Fibroblast of lung (primary cell): ENCODE measurements around the gene AAMP. TPM values are rescaled to one million over a fixed set of nuclear protein-coding genes. Genes with fewer than 3 reads are reported as not detected.

Source experiments
- DNase-seq, 2 donors: peaks; one replicate each; pipeline versions ENCODE4 v3.0.0 to v3.0.0-alpha.2; 2010; ENCODE audit warnings: low read depth in 2 of 2
- H2AFZ ChIP-seq: 2 replicates; pipeline ENCODE4 v1.5.1; 2012; ENCODE audit warnings: low read length, control low read depth, inconsistent platforms
- H3K27ac ChIP-seq: 2 replicates; pipeline ENCODE4 v1.5.1; 2011; ENCODE audit warnings: low read length, control low read depth; ENCODE audit not compliant: insufficient read depth
- H3K27me3 ChIP-seq: 2 replicates; pipeline ENCODE4 v1.5.1; 2011; ENCODE audit warnings: mild to moderate bottlenecking, low read length; ENCODE audit not compliant: control insufficient read depth, insufficient read depth
- H3K36me3 ChIP-seq: 2 replicates; pipeline ENCODE4 v1.5.1; 2011; ENCODE audit warnings: low read length; ENCODE audit not compliant: control insufficient read depth, insufficient read depth
- H3K4me1 ChIP-seq: 2 replicates; pipeline ENCODE4 v1.5.1; 2011; ENCODE audit warnings: low read length; ENCODE audit not compliant: control insufficient read depth, insufficient read depth; ENCODE audit errors: extremely low read depth
- H3K4me2 ChIP-seq: 2 replicates; pipeline ENCODE4 v1.5.1; 2011; ENCODE audit warnings: low read length, control low read depth; ENCODE audit not compliant: insufficient read depth; ENCODE audit errors: extremely low read depth
- H3K4me3 ChIP-seq, 4 experiments: fragments of 200-600 bp in 1 of 4; sonication (generic) in 1 of 4; replicated peaks in 1 of 4; 2 replicates each; pipeline ENCODE4 v1.5.1; 2011 to 2016; ENCODE audit warnings: low read length in 4 of 4, low read depth in 3 of 4, mild to moderate bottlenecking in 3 of 4, control low read depth in 2 of 4, inconsistent platforms in 1 of 4, mixed read lengths in 1 of 4; ENCODE audit not compliant: insufficient read depth in 1 of 4; ENCODE audit errors: control extremely low read depth in 1 of 4
- H3K79me2 ChIP-seq: 2 replicates; pipeline ENCODE4 v1.5.1; 2012; ENCODE audit warnings: mild to moderate bottlenecking, low read length, inconsistent platforms; ENCODE audit not compliant: control insufficient read depth, insufficient read depth
- H3K9ac ChIP-seq: 2 replicates; pipeline ENCODE4 v1.5.1; 2011; ENCODE audit warnings: mild to moderate bottlenecking, low read length, control low read depth; ENCODE audit not compliant: insufficient read depth
- H3K9me3 ChIP-seq: 2 replicates; pipeline ENCODE4 v1.5.1; 2012; ENCODE audit warnings: low read depth, low read length; ENCODE audit not compliant: control insufficient read depth, insufficient read depth
- H4K20me1 ChIP-seq: 2 replicates; pipeline ENCODE4 v1.5.1; 2011; ENCODE audit warnings: low read length; ENCODE audit not compliant: control insufficient read depth, insufficient read depth; ENCODE audit errors: extremely low read depth
- CTCF ChIP-seq, 2 donors: IDR thresholded peaks in 1 of 2; conservative IDR thresholded peaks in 1 of 2; 1 replicate in 1 of 2; 2 replicates in 1 of 2; pipeline ENCODE4 v1.5.1; 2011 to 2012; ENCODE audit warnings: low read length in 2 of 2, control low read depth in 1 of 2, inconsistent platforms in 1 of 2, low read depth in 1 of 2, mild to moderate bottlenecking in 1 of 2
- EZH2 ChIP-seq: IDR thresholded peaks from 2 replicates; pipeline ENCODE4 v1.5.1; 2012; ENCODE audit warnings: low read length, control low read depth, mild to moderate bottlenecking; ENCODE audit errors: missing control alignments
- polyA plus RNA-seq, 2 donors: library from polyadenylated mRNA; depleted of rRNA in 1 of 2; stranded (reverse) in 1 of 2; unstranded in 1 of 2; fragments of >200 nt; gene quantifications; 2 replicates each; pipeline ENCODE4 v1.2.1, GENCODE V29; 2011 to 2012; ENCODE audit warnings: missing spikeins in 1 of 2
- total RNA-seq: library from RNA; depleted of rRNA; stranded (reverse); fragments of >200 nt; gene quantifications from 2 replicates; pipeline ENCODE4 v1.2.1, GENCODE V29; 2014

AAMP gene
- total and polyA plus RNA-seq, 2 donors (not counting 1 experiment from before 2014, with no cell fraction given): 53.1 to 110 TPM

GRCh38 chr2:218226903-218227302, 43.0 kb downstream of the AAMP start:
- DNase-seq: no peak
- H3K4me3 ChIP-seq: no peak overlapping the region
- no peak overlapping the region for H3K4me2 ChIP-seq
- H3K9ac ChIP-seq: no peak overlapping the region
- peaks cover 19% of the 10 kb centered on the region for H3K4me1 ChIP-seq
- peaks cover 13% of the 10 kb centered on the region for H3K36me3 ChIP-seq
- no peaks in the 10 kb centered on the region for H4K20me1 ChIP-seq
- H3K9me3 ChIP-seq: no peaks in the 10 kb centered on the region
- no peak overlapping the region for H2AFZ ChIP-seq
- no peak overlapping the region for H3K27ac ChIP-seq
- no peaks in the 10 kb centered on the region for H3K27me3 ChIP-seq
- peaks cover 70% of the 10 kb centered on the region for H3K79me2 ChIP-seq
- TF ChIP-seq CTCF (conservative IDR thresholded peaks at IDR 0.05 in 1 of 2, IDR thresholded peaks at IDR 0.05 in 1 of 2; ENCODE audit: low read depth in 1 of 2, low read length in 2 of 2) (no peak), EZH2 (no peak)

GRCh38 chr2:218224186-218224585, 45.8 kb downstream of the AAMP start:
- no peak for TF ChIP-seq CTCF (conservative IDR thresholded peaks at IDR 0.05 in 1 of 2, IDR thresholded peaks at IDR 0.05 in 1 of 2; ENCODE audit: low read depth in 1 of 2, low read length in 2 of 2)
- no peak for TF ChIP-seq EZH2
- H3K27me3 ChIP-seq: no peaks in the 10 kb centered on the region
- no peak overlapping the region for H3K4me2 ChIP-seq
- no peak for DNase-seq
- no peaks in the 10 kb centered on the region for H3K9me3 ChIP-seq
- no peak overlapping the region for H3K27ac ChIP-seq
- H3K9ac ChIP-seq: no peak overlapping the region
- H3K79me2 ChIP-seq: peaks cover 79% of the 10 kb centered on the region
- H3K36me3 ChIP-seq: peaks cover 10% of the 10 kb centered on the region
- peaks cover 4% of the 10 kb centered on the region for H4K20me1 ChIP-seq
- H2AFZ ChIP-seq: no peak overlapping the region
- H3K4me3 ChIP-seq: no peak overlapping the region
- peaks cover 9% of the 10 kb centered on the region for H3K4me1 ChIP-seq

- H3K27ac ChIP-seq: no peak overlapping the region
- H2AFZ ChIP-seq: no peak overlapping the region
- peaks cover 11% of the 10 kb centered on the region for H3K4me1 ChIP-seq
- H3K36me3 ChIP-seq: peaks cover 10% of the 10 kb centered on the region
- H3K9me3 ChIP-seq: no peaks in the 10 kb centered on the region
- H3K4me2 ChIP-seq: no peak overlapping the region
- peaks cover 91% of the 10 kb centered on the region for H3K79me2 ChIP-seq
- DNase-seq: peak in 1 of 2 donors; percentile 37
- no peaks in the 10 kb centered on the region for H3K27me3 ChIP-seq
- peaks cover 4% of the 10 kb centered on the region for H4K20me1 ChIP-seq
- TF ChIP-seq CTCF (conservative IDR thresholded peaks at IDR 0.05 in 1 of 2, IDR thresholded peaks at IDR 0.05 in 1 of 2; ENCODE audit: low read depth in 1 of 2, low read length in 2 of 2) (no peak), EZH2 (no peak)
- no peak overlapping the region for H3K9ac ChIP-seq
- no peak overlapping the region for H3K4me3 ChIP-seq
Observed at GRCh38 chr2:218223046-218223445, 46.9 kb downstream of the AAMP start.
